Stomach smooth muscle (tissue), 2 donors: ENCODE results near the gene RHEB.
A peak's percentile ranks its signal among the peaks of the same experiment; 100 is the strongest.
"Not testable (repeated sequence)": the region's sequence is repeated elsewhere in the genome, so short reads cannot be mapped to it uniquely, and the experiment has no call there.

Experiments
- H3K27ac ChIP-seq: one replicate; pipeline ENCODE4 v1.7.0; 2013; ENCODE audit warnings: mild to moderate bottlenecking, low read length, inconsistent platforms
- H3K27me3 ChIP-seq, 2 donors: one replicate each; pipeline ENCODE4 v1.7.0; 2013; ENCODE audit warnings: low read length in 2 of 2; ENCODE audit not compliant: insufficient read depth in 2 of 2, control insufficient read depth in 1 of 2
- H3K36me3 ChIP-seq, 2 donors: one replicate each; pipeline ENCODE4 v1.7.0; 2013; ENCODE audit warnings: low read length in 2 of 2; ENCODE audit not compliant: control insufficient read depth in 2 of 2, insufficient read depth in 2 of 2
- H3K4me1 ChIP-seq: one replicate; pipeline ENCODE4 v1.7.0; 2013; ENCODE audit warnings: low read length; ENCODE audit not compliant: control insufficient read depth, insufficient read depth
- H3K4me3 ChIP-seq, 2 donors: one replicate each; pipeline ENCODE4 v1.7.0; 2013; ENCODE audit warnings: low read length in 2 of 2
- H3K9ac ChIP-seq, 2 donors: one replicate each; pipeline ENCODE4 v1.7.0; 2013; ENCODE audit warnings: low read length in 2 of 2, mild to moderate bottlenecking in 1 of 2
- H3K9me3 ChIP-seq, 2 donors: one replicate each; pipeline ENCODE4 v1.7.0; 2013; ENCODE audit warnings: low read length in 2 of 2; ENCODE audit not compliant: control insufficient read depth in 2 of 2
- donor health status: healthy.
- donor health status: Pancreatic carcinoma.

RHEB gene

GRCh38 chr7:151529842-151530241, 10.1 kb upstream of the RHEB start:
- H3K27me3 ChIP-seq, result no peaks in the 10 kb centered on the region
- no peaks in the 10 kb centered on the region for H3K36me3 ChIP-seq
- peaks cover 0 to 3% of the 10 kb centered on the region in 2 donors for H3K9me3 ChIP-seq
- H3K4me3 ChIP-seq, result no peak overlapping the region
- no peak overlapping the region for H3K27ac ChIP-seq
- H3K4me1 ChIP-seq, result no peaks in the 10 kb centered on the region
- no peak overlapping the region for H3K9ac ChIP-seq

- H3K9ac ChIP-seq, result no peak overlapping the region
- H3K4me1 ChIP-seq, result peaks cover 9% of the 10 kb centered on the region
- H3K27ac ChIP-seq, result no peak overlapping the region
- H3K9me3 ChIP-seq, result peaks cover 0 to 2% of the 10 kb centered on the region in 2 donors
- no peaks in the 10 kb centered on the region for H3K36me3 ChIP-seq
- no peak overlapping the region for H3K4me3 ChIP-seq
- H3K27me3 ChIP-seq, result no peaks in the 10 kb centered on the region
Measured at GRCh38 chr7:151524845-151525244, 5.2 kb upstream of the RHEB start.

- Histone ChIP-seq H3K4me1 (peaks cover 9% of the 10 kb centered on the region), H3K9me3 (no peaks in the 10 kb centered on the region), H3K9ac (no peak overlapping the region), H3K27ac (no peak overlapping the region), H3K36me3 (no peaks in the 10 kb centered on the region), H3K27me3 (no peaks in the 10 kb centered on the region), H3K4me3 (no peak overlapping the region)
Measured at GRCh38 chr7:151524331-151524730, 4.6 kb upstream of the RHEB start.

- Histone ChIP-seq H3K9me3 (no peaks in the 10 kb centered on the region), H3K9ac (peak overlapping the region; percentile 80 to 82)
Measured at GRCh38 chr7:151520419-151521261, 945 bp upstream of the RHEB start.

GRCh38 chr7:151518947-151519764, 539 bp downstream of the RHEB start:
- not testable (repeated sequence) for H3K9me3 ChIP-seq, H3K27me3 ChIP-seq, H3K36me3 ChIP-seq
- peak overlapping the region; percentile 94 for H3K27ac ChIP-seq
- H3K4me3 ChIP-seq, result peak overlapping the region; percentile 83 to 88
- H3K9ac ChIP-seq, result peak overlapping the region; percentile 92 to 98
- peaks cover 27% of the 10 kb centered on the region for H3K4me1 ChIP-seq

More at GRCh38 chr7:151520419-151521261, 945 bp upstream of the RHEB start:
- Histone ChIP-seq H3K4me1 (peaks cover 27% of the 10 kb centered on the region), H3K36me3 (no peaks in the 10 kb centered on the region), H3K27ac (peak overlapping the region; percentile 94), H3K4me3 (peak overlapping the region; percentile 61 to 78), H3K27me3 (no peaks in the 10 kb centered on the region)

GRCh38 chr7:151518105-151518946, 1.4 kb downstream of the RHEB start:
- peak overlapping the region; percentile 92 to 98 for H3K9ac ChIP-seq
- H3K27me3 ChIP-seq, result no peaks in the 10 kb centered on the region
- H3K27ac ChIP-seq, result peak overlapping the region; percentile 94
- peak overlapping the region; percentile 83 to 88 for H3K4me3 ChIP-seq
- peaks cover 0 to 2% of the 10 kb centered on the region in 2 donors for H3K9me3 ChIP-seq
- no peaks in the 10 kb centered on the region for H3K36me3 ChIP-seq
- H3K4me1 ChIP-seq, result peaks cover 27% of the 10 kb centered on the region

GRCh38 chr7:151517601-151518104, 2.0 kb downstream of the RHEB start:
- Histone ChIP-seq H3K27me3 (no peaks in the 10 kb centered on the region), H3K9me3 (peaks cover 0 to 2% of the 10 kb centered on the region in 2 donors), H3K9ac (peak overlapping the region; percentile 92 to 98), H3K4me1 (peaks cover 27% of the 10 kb centered on the region), H3K27ac (peak overlapping the region; percentile 94), H3K4me3 (peak overlapping the region; percentile 83 to 88), H3K36me3 (no peaks in the 10 kb centered on the region)

GRCh38 chr7:151515276-151515565, 4.5 kb downstream of the RHEB start:
- H3K4me3 ChIP-seq, result no peak overlapping the region

GRCh38 chr7:151514461-151515275, 5.0 kb downstream of the RHEB start:
- Histone ChIP-seq H3K27ac (no peak overlapping the region), H3K4me1 (peaks cover 22% of the 10 kb centered on the region), H3K4me3 (no peak overlapping the region), H3K36me3 (no peaks in the 10 kb centered on the region), H3K27me3 (no peaks in the 10 kb centered on the region), H3K9me3 (peaks cover 0 to 2% of the 10 kb centered on the region in 2 donors), H3K9ac (no peak overlapping the region)

More at GRCh38 chr7:151515276-151515565, 4.5 kb downstream of the RHEB start:
- Histone ChIP-seq H3K9ac (no peak overlapping the region), H3K4me1 (peaks cover 22% of the 10 kb centered on the region), H3K9me3 (peaks cover 0 to 2% of the 10 kb centered on the region in 2 donors), H3K27me3 (no peaks in the 10 kb centered on the region), H3K27ac (no peak overlapping the region), H3K36me3 (no peaks in the 10 kb centered on the region)
